ENCODE measurements around the gene CFDP1.

CFDP1 gene

DNA sequence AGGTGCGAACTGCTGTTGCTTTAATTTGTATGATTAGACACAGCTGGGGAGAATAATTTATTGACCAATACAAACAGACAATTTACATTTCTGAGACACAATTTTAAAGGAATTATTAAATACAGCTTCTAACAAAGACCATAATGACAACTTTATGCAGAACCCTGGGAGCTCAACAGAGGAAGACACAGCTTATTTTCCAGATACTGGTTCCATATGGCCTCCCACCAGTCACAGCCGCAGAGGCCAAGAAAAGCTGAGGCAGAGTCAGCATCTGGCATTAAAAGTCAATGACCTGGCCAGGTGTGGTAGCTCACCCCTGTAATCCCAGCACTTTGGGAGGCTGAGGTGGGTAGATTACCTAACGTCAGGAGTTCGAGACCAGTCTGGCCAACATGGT is 115.8 kb downstream of the CFDP1 start:
- no peak for DNase-seq
- Histone ChIP-seq H3K36me3 (ENCODE audit: insufficient read depth, low read length) (peaks cover 7% of the 10 kb centered on the region), H2AFZ (ENCODE audit: low read depth, low read length) (no peak overlapping the region), H3K4me3 (ENCODE audit: low read depth in 1 of 2, low read length in 2 of 2) (no peak overlapping the region), H3K79me2 (ENCODE audit: insufficient read depth, low read length) (no peaks in the 10 kb centered on the region), H3K4me1 (ENCODE audit: insufficient read depth, low read length) (peaks cover 16% of the 10 kb centered on the region), H3K9me3 (ENCODE audit: insufficient read depth, low read length, severe bottlenecking) (no peaks in the 10 kb centered on the region), H3K27ac (ENCODE audit: low read length) (no peak overlapping the region), H3K4me2 (ENCODE audit: insufficient read depth, low read length) (no peak overlapping the region), H4K20me1 (ENCODE audit: insufficient read depth, low read length) (peaks cover 26% of the 10 kb centered on the region), H3K27me3 (ENCODE audit: insufficient read depth, low read length, poor library complexity) (no peaks in the 10 kb centered on the region), H3K9ac (ENCODE audit: low read depth, low read length) (no peak overlapping the region)
- no peak for TF ChIP-seq EZH2 (IDR thresholded peaks at IDR 0.05; ENCODE audit: borderline replicate concordance, low read depth, low read length, severe bottlenecking)
- TF ChIP-seq, protein P1, sequence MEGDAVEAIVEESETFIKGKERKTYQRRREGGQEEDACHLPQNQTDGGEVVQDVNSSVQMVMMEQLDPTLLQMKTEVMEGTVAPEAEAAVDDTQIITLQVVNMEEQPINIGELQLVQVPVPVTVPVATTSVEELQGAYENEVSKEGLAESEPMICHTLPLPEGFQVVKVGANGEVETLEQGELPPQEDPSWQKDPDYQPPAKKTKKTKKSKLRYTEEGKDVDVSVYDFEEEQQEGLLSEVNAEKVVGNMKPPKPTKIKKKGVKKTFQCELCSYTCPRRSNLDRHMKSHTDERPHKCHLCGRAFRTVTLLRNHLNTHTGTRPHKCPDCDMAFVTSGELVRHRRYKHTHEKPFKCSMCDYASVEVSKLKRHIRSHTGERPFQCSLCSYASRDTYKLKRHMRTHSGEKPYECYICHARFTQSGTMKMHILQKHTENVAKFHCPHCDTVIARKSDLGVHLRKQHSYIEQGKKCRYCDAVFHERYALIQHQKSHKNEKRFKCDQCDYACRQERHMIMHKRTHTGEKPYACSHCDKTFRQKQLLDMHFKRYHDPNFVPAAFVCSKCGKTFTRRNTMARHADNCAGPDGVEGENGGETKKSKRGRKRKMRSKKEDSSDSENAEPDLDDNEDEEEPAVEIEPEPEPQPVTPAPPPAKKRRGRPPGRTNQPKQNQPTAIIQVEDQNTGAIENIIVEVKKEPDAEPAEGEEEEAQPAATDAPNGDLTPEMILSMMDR (IDR thresholded peaks at IDR 0.05; ENCODE audit: borderline replicate concordance, extremely low read depth, low read length, poor library complexity, severe bottlenecking) = no peak
- ATAC-seq (ENCODE audit: insufficient read depth, low read depth) = no peak

DNA sequence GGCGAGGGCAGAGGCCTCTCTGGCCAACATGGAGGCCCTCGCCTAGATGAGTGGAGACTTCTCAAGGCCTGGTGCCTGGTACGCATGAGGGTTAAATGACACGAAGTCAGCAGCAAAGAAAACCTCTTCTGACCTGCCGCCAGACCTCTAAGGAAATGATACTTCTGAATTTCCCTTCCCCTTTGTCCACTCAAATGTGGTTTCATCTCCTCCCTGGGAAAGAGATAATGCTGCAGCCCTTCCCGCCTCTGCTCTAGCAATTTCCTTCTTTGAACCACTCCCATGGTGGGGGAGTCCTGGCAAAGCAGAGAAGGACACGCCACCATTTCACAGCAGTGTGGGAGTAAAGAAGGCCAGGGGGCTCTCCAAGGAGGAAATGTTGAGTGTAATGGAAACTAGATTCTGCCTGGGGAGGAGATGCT is 116.2 kb downstream of the CFDP1 start:
- Histone ChIP-seq H2AFZ (ENCODE audit: low read depth, low read length) (no peak overlapping the region), H3K4me3 (ENCODE audit: low read depth in 1 of 2, low read length in 2 of 2) (no peak overlapping the region), H3K27me3 (ENCODE audit: insufficient read depth, low read length, poor library complexity) (no peaks in the 10 kb centered on the region), H3K4me2 (ENCODE audit: insufficient read depth, low read length) (no peak overlapping the region), H3K79me2 (ENCODE audit: insufficient read depth, low read length) (no peaks in the 10 kb centered on the region), H3K9me3 (ENCODE audit: insufficient read depth, low read length, severe bottlenecking) (no peaks in the 10 kb centered on the region), H3K36me3 (ENCODE audit: insufficient read depth, low read length) (peaks cover 7% of the 10 kb centered on the region), H3K9ac (ENCODE audit: low read depth, low read length) (no peak overlapping the region), H3K27ac (ENCODE audit: low read length) (no peak overlapping the region), H3K4me1 (ENCODE audit: insufficient read depth, low read length) (peaks cover 16% of the 10 kb centered on the region), H4K20me1 (ENCODE audit: insufficient read depth, low read length) (peaks cover 26% of the 10 kb centered on the region)
- no peak for DNase-seq
- TF ChIP-seq, protein P1 (IDR thresholded peaks at IDR 0.05; ENCODE audit: borderline replicate concordance, extremely low read depth, low read length, poor library complexity, severe bottlenecking) = no peak
- no peak for TF ChIP-seq EZH2 (IDR thresholded peaks at IDR 0.05; ENCODE audit: borderline replicate concordance, low read depth, low read length, severe bottlenecking)
- ATAC-seq (ENCODE audit: insufficient read depth, low read depth) = no peak

DNA sequence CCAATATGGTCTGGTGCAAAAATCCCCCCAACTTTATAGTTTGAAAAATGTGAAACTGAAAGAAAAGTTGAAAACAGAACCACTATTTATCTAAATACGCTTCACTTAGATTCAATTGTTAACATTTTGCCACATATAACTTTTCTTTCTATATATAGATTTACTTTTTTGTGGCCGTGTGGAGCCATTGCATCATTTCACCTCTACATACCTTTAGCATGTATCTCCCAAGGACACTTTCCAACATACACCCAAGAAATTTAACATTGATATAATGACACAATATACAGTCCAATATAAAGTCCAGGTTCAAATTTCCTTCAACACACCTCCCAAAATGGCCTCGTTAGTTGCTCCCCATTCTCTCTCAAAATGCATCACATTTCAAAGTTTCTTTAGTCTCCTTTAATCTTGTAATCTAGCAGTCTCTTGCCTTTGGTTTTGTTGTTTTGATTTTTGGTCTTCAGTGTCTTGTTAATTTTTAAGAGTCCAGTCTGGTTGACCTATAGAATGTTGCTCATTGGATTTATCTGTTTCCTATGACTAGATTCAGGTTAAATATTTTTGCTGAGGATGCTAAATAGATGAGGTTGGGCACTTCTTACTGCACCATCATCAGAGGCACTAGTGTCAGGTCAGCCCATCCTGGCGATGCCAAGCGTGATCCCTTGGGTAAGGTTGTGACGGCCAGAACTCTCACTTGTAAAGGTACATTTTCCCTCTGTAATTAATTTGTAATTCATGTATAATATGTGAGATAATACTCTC is 117.6 kb downstream of the CFDP1 start:
- no peak overlapping the region for H3K27ac ChIP-seq (ENCODE audit: low read length)
- DNase-seq (no peak), ATAC-seq (ENCODE audit: insufficient read depth, low read depth) (no peak)
- peaks cover 26% of the 10 kb centered on the region for H4K20me1 ChIP-seq (ENCODE audit: insufficient read depth, low read length)
- no peak overlapping the region for H3K9ac ChIP-seq (ENCODE audit: low read depth, low read length)
- no peaks in the 10 kb centered on the region for H3K79me2 ChIP-seq (ENCODE audit: insufficient read depth, low read length)
- H2AFZ ChIP-seq (ENCODE audit: low read depth, low read length) = no peak overlapping the region
- H3K9me3 ChIP-seq (ENCODE audit: insufficient read depth, low read length, severe bottlenecking) = no peaks in the 10 kb centered on the region
- TF ChIP-seq EZH2 (IDR thresholded peaks at IDR 0.05; ENCODE audit: borderline replicate concordance, low read depth, low read length, severe bottlenecking) = no peak
- H3K4me1 ChIP-seq (ENCODE audit: insufficient read depth, low read length) = peaks cover 14% of the 10 kb centered on the region
- H3K4me3 ChIP-seq (ENCODE audit: low read depth in 1 of 2, low read length in 2 of 2) = no peak overlapping the region
- no peaks in the 10 kb centered on the region for H3K27me3 ChIP-seq (ENCODE audit: insufficient read depth, low read length, poor library complexity)
- no peak overlapping the region for H3K4me2 ChIP-seq (ENCODE audit: insufficient read depth, low read length)
- H3K36me3 ChIP-seq (ENCODE audit: insufficient read depth, low read length) = peaks cover 7% of the 10 kb centered on the region

DNA sequence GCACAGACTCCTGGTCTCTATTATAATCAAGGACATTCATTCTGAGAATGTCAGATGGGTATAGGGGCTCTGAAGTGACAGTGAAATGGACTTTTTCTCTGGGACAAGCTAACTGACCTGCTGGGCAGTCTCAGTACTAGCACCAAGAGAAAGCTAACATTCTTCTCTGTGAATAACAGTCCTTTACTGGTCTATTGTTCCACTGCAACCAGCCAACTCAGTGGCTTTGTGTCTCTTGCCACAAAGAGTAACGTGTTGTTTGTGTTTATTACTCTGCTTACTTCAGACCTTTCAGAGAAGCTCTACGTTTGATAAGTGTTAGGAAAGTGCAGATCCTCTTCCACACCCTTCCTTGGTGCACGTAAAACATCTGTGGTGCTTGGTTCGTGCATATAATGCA is 120.4 kb downstream of the CFDP1 start:
- H4K20me1 ChIP-seq (ENCODE audit: insufficient read depth, low read length) = peaks cover 14% of the 10 kb centered on the region
- H3K27me3 ChIP-seq (ENCODE audit: insufficient read depth, low read length, poor library complexity) = no peaks in the 10 kb centered on the region
- no peak for DNase-seq
- H2AFZ ChIP-seq (ENCODE audit: low read depth, low read length) = no peak overlapping the region
- H3K79me2 ChIP-seq (ENCODE audit: insufficient read depth, low read length) = no peaks in the 10 kb centered on the region
- ATAC-seq (ENCODE audit: insufficient read depth, low read depth) = no peak
- no peak overlapping the region for H3K27ac ChIP-seq (ENCODE audit: low read length)
- peaks cover 11% of the 10 kb centered on the region for H3K4me1 ChIP-seq (ENCODE audit: insufficient read depth, low read length)
- no peak overlapping the region for H3K4me3 ChIP-seq (ENCODE audit: low read depth in 1 of 2, low read length in 2 of 2)
- no peak overlapping the region for H3K9ac ChIP-seq (ENCODE audit: low read depth, low read length)
- TF ChIP-seq, protein P1 (IDR thresholded peaks at IDR 0.05; ENCODE audit: borderline replicate concordance, extremely low read depth, low read length, poor library complexity, severe bottlenecking) = no peak
- no peak for TF ChIP-seq EZH2 (IDR thresholded peaks at IDR 0.05; ENCODE audit: borderline replicate concordance, low read depth, low read length, severe bottlenecking)
- no peaks in the 10 kb centered on the region for H3K9me3 ChIP-seq (ENCODE audit: insufficient read depth, low read length, severe bottlenecking)
- no peak overlapping the region for H3K4me2 ChIP-seq (ENCODE audit: insufficient read depth, low read length)
- peaks cover 4% of the 10 kb centered on the region for H3K36me3 ChIP-seq (ENCODE audit: insufficient read depth, low read length)
